H1 (cell line): ENCODE data around the gene ADNP. TPM values are rescaled to one million over a fixed set of nuclear protein-coding genes. Genes with fewer than 3 reads are reported as not detected.

Experiments used
- ASH2L ChIP-seq: fragments of 200-600, 300-600 bp; sonication (generic); IDR thresholded peaks from one replicate; pipeline ENCODE4 v1.7.1; 2017; ENCODE audit warnings: low read length
- ATF3 ChIP-seq: IDR thresholded peaks from 2 replicates; pipeline ENCODE4 v1.6.1; 2011; ENCODE audit warnings: low read depth, mild to moderate bottlenecking, low read length; ENCODE audit not compliant: insufficient read depth
- BRCA1 ChIP-seq: IDR thresholded peaks from 2 replicates; pipeline ENCODE4 v1.6.1; 2012; ENCODE audit warnings: low read depth, low read length, improper control_type of control experiment
- CBX8 ChIP-seq: fragments of 300-800, 300-1000 bp; sonication (generic); IDR thresholded peaks from 2 replicates; pipeline ENCODE4 v1.7.1; 2016; ENCODE audit warnings: low read depth, low read length, borderline replicate concordance
- CHD1 ChIP-seq: IDR thresholded peaks from 2 replicates; pipeline ENCODE4 v1.6.1; 2012; ENCODE audit warnings: low read depth, low read length, improper control_type of control experiment
- FOSL1 ChIP-seq: IDR thresholded peaks from 2 replicates; pipeline ENCODE4 v1.6.1; 2011; ENCODE audit warnings: mild to moderate bottlenecking, low read depth, low read length, moderate library complexity; ENCODE audit not compliant: insufficient read depth
- GABPA ChIP-seq: IDR thresholded peaks from 2 replicates; pipeline ENCODE4 v1.6.1; 2011; ENCODE audit warnings: mild to moderate bottlenecking, low read length, moderate library complexity, borderline replicate concordance; ENCODE audit not compliant: insufficient read depth
- GTF2F1 ChIP-seq: IDR thresholded peaks from 2 replicates; pipeline ENCODE4 v1.6.1; 2012; ENCODE audit warnings: low read depth, low read length, improper control_type of control experiment, borderline replicate concordance
- HDAC6 ChIP-seq: IDR thresholded peaks from one replicate; pipeline ENCODE4 v1.7.1; 2012; ENCODE audit warnings: low read depth, mild to moderate bottlenecking, inconsistent platforms, low read length, moderate library complexity
- JUND ChIP-seq: IDR thresholded peaks from 2 replicates; pipeline ENCODE4 v1.6.1; 2011; ENCODE audit warnings: mild to moderate bottlenecking, improper control_type of control experiment, low read length
- POLR2A ChIP-seq, 2 experiments: IDR thresholded peaks; 1 replicate in 1 of 2; 2 replicates in 1 of 2; pipeline ENCODE4 v1.6.1; 2011; ENCODE audit warnings: low read depth in 2 of 2, low read length in 2 of 2, mild to moderate bottlenecking in 2 of 2; ENCODE audit errors: control extremely low read depth in 1 of 2
- POLR2AphosphoS5 ChIP-seq: IDR thresholded peaks from 2 replicates; pipeline ENCODE4 v1.6.1; 2011; ENCODE audit warnings: low read depth, low read length
- RBBP5 ChIP-seq: IDR thresholded peaks from 2 replicates; pipeline ENCODE4 v1.7.1; 2012; ENCODE audit warnings: low read depth, mild to moderate bottlenecking, inconsistent platforms, low read length, moderate library complexity, borderline replicate concordance
- RFX5 ChIP-seq: IDR thresholded peaks from 2 replicates; pipeline ENCODE4 v1.6.1; 2011; ENCODE audit warnings: low read depth, low read length, improper control_type of control experiment, borderline replicate concordance
- RXRA ChIP-seq: IDR thresholded peaks from 2 replicates; pipeline ENCODE4 v1.6.1; 2011; ENCODE audit warnings: low read depth, mild to moderate bottlenecking, low read length, moderate library complexity; ENCODE audit not compliant: insufficient read depth
- SAP30 ChIP-seq: fragments of 300-600 bp; sonication (generic); IDR thresholded peaks from 2 replicates; pipeline ENCODE4 v1.7.1; 2012; ENCODE audit warnings: low read length, moderate library complexity, mild to moderate bottlenecking, inconsistent platforms; ENCODE audit not compliant: insufficient read depth, insufficient replicate concordance
- SIN3A ChIP-seq, 2 experiments: IDR thresholded peaks in 1 of 2; conservative IDR thresholded peaks in 1 of 2; 2 replicates each; pipeline ENCODE4 v1.6.1; 2011 to 2012; ENCODE audit warnings: low read length in 2 of 2, improper control_type of control experiment in 1 of 2, low read depth in 1 of 2, mild to moderate bottlenecking in 1 of 2
- SP2 ChIP-seq: IDR thresholded peaks from 2 replicates; pipeline ENCODE4 v1.6.1; 2012; ENCODE audit warnings: mild to moderate bottlenecking, low read length, inconsistent platforms
- SRF ChIP-seq: IDR thresholded peaks from 2 replicates; pipeline ENCODE4 v1.6.1; 2011; ENCODE audit warnings: mild to moderate bottlenecking, low read depth, low read length, moderate library complexity
- TBP ChIP-seq: IDR thresholded peaks from 2 replicates; pipeline ENCODE4 v1.6.1; 2011; ENCODE audit warnings: low read depth, low read length, improper control_type of control experiment
- TCF12 ChIP-seq: IDR thresholded peaks from 2 replicates; pipeline ENCODE4 v1.6.1; 2011; ENCODE audit warnings: low read depth, mild to moderate bottlenecking, low read length
- USF2 ChIP-seq: IDR thresholded peaks from 2 replicates; pipeline ENCODE4 v1.6.1; 2011; ENCODE audit warnings: low read length, improper control_type of control experiment
- YY1 ChIP-seq: IDR thresholded peaks from 2 replicates; pipeline ENCODE4 v1.6.1; 2011; ENCODE audit warnings: low read depth, mild to moderate bottlenecking, low read length
- ZNF274 ChIP-seq: IDR thresholded peaks from 2 replicates; pipeline ENCODE4 v1.7.0; 2012; ENCODE audit warnings: low read length, borderline replicate concordance; ENCODE audit errors: extremely low read depth
- polyA plus RNA-seq, 7 experiments: library from polyadenylated mRNA; depleted of rRNA in 3 of 7; stranded (reverse) in 5 of 7; unstranded in 2 of 7; fragments of >200 nt in 5 of 7; fragments of 200-250 nt in 2 of 7; gene quantifications; 1 replicate in 5 of 7; 2 replicates in 1 of 7; 4 replicates in 1 of 7; pipeline versions ENCODE4 v1.2.1 to v1.2.3, GENCODE V29; 2011 to 2013; ENCODE audit warnings: missing spikeins in 2 of 7, mixed read lengths in 2 of 7
- total RNA-seq: library from RNA; stranded (reverse); fragmentation: NEBNext Ultra II Directional; extraction: Animal tissue kit (Norgen Biotek cat#: 25700); gene quantifications from 2 replicates; pipeline ENCODE4 v1.2.1, GENCODE V29; 2021

ADNP gene
- total and polyA plus RNA-seq, 2 of the 8 experiments (the other 6 are each of a cell fraction or from before 2014, with no cell fraction given), result 31.6 to 123 TPM

GRCh38 chr20:50870561-50871161 lies 60.6 kb downstream of the ADNP start (continued):
- TF ChIP-seq RXRA (0 out of 2 replicates have a peak, but pooled peaks have one; percentile 28), ZNF274 (no peak), GABPA (no peak), ASH2L (peak; percentile 41), TCF12 (0 out of 2 replicates have a peak, but pooled peaks have one; percentile 55), SIN3A (conservative IDR thresholded peaks at IDR 0.05 in 1 of 2, IDR thresholded peaks at IDR 0.05 in 1 of 2; ENCODE audit: low read depth in 1 of 2, low read length in 2 of 2) (0 out of 4 replicates have a peak, but pooled peaks of 1 of the 2 experiments have one; percentile 14), FOSL1 (no peak), RFX5 (no peak), POLR2AphosphoS5 (peak; percentile 83), BRCA1 (no peak), SP2 (no peak), CBX8 (no peak), GTF2F1 (no peak), TBP (peak; percentile 74), USF2 (no peak), SRF (no peak), HDAC6 (no peak), POLR2A (IDR thresholded peaks at IDR 0.05; ENCODE audit: control extremely low read depth in 1 of 2, low read depth in 2 of 2, low read length in 2 of 2) (peak in 1 of 2 experiments; percentile 73; a peak in 2 of 3 replicates), JUND (0 out of 2 replicates have a peak, but pooled peaks have one; percentile 29), CHD1 (no peak), YY1 (0 out of 2 replicates have a peak, but pooled peaks have one; percentile 18), ATF3 (no peak), RBBP5 (no peak), SAP30 (no peak)
